Spleen (tissue), 7 donors: Measurements from ENCODE around the gene RNF152.

Experiments used
- CTCF ChIP-seq, 11 experiments: fragments of 200-600 bp in 7 of 11; fragments of 450-650 bp in 4 of 11; sonication (generic) in 4 of 11; IDR thresholded peaks in 8 of 11; conservative IDR thresholded peaks in 3 of 11; 1 replicate in 7 of 11; 2 replicates in 4 of 11; pipeline versions ENCODE4 v1.4.0 to v1.8.0; 2016 to 2021; ENCODE audit warnings: antibody characterized with exemption in 11 of 11, inconsistent platforms in 4 of 11, mild to moderate bottlenecking in 1 of 11
- POLR2A ChIP-seq, 3 donors: fragments of 450-650 bp; IDR thresholded peaks; one replicate each; pipeline ENCODE4 v1.5.1; 2017; ENCODE audit warnings: antibody characterized with exemption in 3 of 3, mild to moderate bottlenecking in 1 of 3
- donor health status: DM: no; HTN: no; CAD: no; lungs with moderate emphysema.
- donor health status: DM: no; HTN: no; CAD: no.
- donor health status: DM: no; HTN: no; CAD: no.

- no peak for TF ChIP-seq CTCF (IDR thresholded peaks at IDR 0.05 in 8 of 11, conservative IDR thresholded peaks at IDR 0.05 in 3 of 11)
- no peak for TF ChIP-seq POLR2A (IDR thresholded peaks at IDR 0.05)
These were observed 127.7 kb downstream of the RNF152 start for GRCh38 chr18:61765097-61765496.
